T-helper 1 cell (primary cell): ENCODE results near the gene CPOX.
A peak's percentile ranks its signal among the peaks of the same experiment; 100 is the strongest.
"Not testable (repeated sequence)": the region's sequence is repeated elsewhere in the genome, so short reads cannot be mapped to it uniquely, and the experiment has no call there.

ENCODE experiments used
- DNase-seq, 5 donors: peaks; one replicate each; pipeline ENCODE4 v3.0.0-alpha.2; 2012 to 2020

CPOX gene

DNA sequence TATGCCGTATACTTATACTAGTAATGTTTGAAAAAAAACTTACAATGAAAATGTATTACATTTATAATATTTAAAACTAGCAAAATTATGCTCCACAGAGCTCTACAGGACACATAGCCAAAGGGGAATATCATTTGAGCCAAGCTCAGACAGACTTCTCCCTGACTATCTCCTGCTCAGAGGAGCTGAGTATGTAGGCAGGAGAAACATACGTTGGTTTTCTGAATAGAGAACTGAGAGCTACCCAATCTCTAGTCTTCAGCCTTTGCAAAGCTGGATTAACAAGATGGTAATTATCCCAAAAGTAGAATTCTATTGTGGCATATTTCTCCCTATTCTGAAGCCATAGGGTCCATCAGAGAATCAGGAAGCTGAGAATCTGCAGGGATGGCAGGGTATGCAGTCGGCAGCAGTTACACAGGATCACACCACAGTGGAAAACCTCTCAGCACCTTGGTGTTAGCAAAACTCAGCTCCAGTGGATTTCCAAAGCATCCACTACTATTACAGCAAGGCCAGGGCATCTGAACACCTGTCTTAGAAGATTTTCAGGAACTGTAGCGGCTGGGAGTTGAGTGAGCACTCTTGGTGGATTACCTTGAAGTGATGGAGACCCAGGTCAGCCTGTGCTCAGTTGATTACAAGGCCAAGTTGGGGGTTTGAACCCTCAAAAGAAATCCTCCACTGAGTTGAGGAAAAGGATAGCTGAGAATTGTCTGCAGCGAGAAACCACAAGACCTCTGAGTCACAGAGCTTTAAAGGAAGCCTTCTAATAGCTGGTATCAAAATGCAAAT is 31.5 kb downstream of the CPOX start:
- DNase-seq = peak in 1 of 5 donors; percentile 68

- peak in 1 of 5 donors; percentile 51 for DNase-seq
These were observed 32.5 kb downstream of the CPOX start for GRCh38 chr3:98560911-98561310.

DNA sequence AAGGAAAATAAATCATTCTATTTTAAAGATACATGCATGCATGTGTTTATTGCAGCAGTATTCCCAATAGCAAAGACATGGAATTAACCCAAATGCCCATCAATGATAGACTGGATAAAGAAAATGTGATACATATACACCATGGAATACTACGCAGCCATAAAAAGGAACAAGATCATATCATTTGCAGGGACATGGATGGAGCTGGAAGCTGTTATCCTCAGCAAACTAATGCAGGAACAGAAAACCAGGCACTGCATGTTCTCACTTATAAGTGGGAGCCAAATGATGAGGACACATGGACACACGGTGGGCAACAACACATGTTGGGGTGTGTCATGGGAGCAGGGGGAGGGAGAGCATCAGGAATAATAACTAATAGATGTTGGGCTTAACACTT is 33.6 kb downstream of the CPOX start:
- not testable (repeated sequence) for DNase-seq

DNA sequence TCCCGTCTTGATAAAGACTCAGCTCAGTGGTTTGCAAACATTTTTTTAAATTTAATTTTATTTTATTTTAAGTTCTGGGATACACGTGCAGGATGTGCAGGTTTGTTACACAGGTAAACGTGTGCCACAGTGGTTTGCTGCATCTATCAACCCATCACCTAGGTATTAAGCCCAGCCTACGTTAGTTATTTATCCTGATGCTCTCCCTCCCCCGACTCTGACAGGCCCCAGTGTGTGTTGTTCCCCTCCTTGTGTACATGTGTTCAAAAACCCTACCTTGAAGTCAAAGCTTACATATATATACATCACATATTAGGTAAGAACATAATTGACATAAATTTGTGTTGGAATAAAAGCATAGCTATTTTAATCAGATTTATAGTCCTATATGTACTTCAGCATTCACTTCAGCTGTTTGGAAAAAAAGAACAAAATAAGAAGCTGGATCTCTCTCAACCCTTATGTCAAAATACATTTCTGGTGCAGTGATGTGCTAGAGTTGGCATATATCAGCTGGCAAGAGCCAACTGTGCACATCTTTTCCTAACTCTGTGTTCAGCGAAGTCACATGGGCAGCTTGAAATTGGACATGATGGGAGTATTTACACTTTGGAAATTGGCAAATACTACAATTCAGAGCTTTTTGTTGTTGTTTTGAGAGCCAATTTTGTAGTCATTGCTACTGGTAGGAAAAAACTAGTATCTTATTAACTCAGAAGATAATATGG is 35.1 kb downstream of the CPOX start:
- DNase-seq = no peak

GRCh38 chr3:98557324-98558010 is 35.9 kb downstream of the CPOX start:
- DNase-seq = peak in 1 of 5 donors; percentile 86

DNA sequence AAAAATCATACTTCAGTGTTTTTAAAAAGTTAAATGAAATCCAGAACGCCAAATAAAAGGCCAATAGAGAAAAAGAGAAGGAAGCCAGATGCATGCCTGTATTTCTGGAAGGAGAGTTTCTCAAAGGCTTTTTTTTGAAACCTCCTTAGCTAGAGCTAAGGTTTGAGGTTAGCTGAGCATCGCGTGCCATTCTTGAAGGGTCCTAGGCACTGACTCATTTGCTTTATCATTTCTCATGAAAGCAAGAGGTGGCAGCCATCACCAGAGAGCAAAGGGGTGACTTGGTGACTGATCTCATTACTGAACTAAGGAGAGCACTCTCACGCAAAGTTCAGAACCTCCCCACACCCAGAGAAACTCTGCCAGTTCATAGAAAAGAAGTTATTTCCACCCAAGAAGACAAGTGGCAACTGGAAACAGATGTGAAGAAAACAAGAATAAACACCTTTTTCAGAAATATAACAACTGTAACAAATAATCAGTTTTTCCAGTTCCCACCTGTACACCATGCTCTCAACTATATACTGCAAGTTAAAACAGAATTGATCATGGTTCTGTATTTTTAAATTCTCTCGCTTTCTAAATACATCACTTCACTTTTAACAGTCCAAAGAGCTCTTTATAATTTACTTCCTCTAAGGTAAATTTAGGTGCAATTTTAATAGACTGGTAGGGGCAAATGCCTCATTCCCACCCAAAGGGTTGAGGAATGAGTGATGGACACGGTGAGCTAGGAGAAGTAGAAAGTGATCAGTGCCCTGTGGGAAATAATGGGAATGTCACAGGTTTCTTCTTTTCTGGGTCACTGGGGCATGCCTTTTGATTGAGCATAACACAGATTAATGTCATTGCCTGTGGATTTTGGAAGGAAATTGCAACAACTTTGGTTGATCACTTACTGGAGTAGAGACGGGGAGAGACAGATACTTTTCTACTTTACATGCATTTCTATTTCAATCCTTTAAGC is 37.0 kb downstream of the CPOX start:
- DNase-seq = peak in 2 of 5 donors; percentile 23 to 98

DNA sequence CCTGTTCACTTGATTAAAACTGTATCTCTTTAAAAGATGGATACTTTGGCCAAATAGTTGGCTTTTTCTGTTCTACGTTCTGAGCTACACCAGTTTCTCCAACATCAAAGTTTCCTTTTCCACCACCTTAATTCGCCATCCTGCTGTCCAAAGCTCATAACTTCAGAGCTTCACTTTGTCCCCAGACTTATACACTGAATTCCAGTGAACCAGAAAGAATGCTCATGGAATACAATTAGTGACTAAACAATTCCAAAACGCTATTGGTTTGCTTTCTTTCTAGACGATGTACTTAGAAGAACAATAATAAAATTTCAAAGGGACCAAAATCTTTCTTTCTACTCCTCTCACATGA is 38.4 kb downstream of the CPOX start:
- DNase-seq = peak in 1 of 5 donors; percentile 21

- DNase-seq = no peak
These were observed 38.8 kb downstream of the CPOX start for GRCh38 chr3:98554580-98554979.

DNA sequence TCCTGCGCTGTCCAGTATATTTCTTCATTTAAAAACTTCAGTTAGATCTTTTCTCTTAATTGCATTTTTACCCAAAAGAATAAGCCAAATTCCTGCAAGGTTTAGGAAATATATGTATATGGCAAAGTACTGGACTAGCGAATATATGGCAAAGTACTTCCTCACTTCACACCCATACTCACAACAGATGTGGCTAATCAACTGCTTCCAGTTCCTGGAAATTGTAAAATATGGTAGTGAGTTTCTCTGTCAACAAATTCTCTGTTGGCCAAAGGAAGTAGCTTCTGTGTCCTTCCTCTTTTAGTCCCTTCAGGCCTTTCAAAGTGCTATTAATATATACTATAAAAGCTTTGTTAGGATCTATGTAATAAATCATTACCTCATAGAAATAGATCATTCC is 39.7 kb downstream of the CPOX start:
- DNase-seq = peak in 1 of 5 donors; percentile 70

DNA sequence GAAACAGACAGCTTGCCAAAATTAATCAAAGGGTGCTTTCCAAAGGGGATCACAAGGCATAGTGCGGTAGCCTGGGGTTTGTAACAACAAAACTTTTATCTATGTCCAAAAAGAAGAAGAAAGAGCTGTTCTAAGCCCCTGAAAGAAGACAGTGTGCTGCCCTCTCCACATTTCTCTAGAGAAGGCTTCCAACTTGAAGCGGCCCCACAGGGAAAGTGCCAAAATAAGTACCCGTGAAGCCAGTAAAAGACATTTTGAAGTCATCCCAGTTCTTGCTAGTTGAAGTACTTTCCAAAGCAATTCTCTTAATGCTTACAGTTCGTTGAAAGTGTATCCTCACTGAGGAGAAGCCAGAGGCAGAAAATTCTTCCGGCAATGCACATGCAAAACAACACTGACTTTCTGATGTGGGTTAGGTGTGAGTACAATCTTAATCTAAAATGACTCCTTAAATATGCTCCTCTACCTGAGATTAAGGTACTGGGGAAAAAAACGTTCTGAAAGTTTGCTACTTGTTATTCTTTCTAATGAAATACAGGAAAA is 40.3 kb downstream of the CPOX start:
- DNase-seq = peak in 1 of 5 donors; percentile 49

GRCh38 chr3:98552232-98553020 is 41.0 kb downstream of the CPOX start:
- no peak for DNase-seq

- peak in 1 of 5 donors; percentile 49 for DNase-seq
These were observed 41.7 kb downstream of the CPOX start for GRCh38 chr3:98551754-98552153.

GRCh38 chr3:98551236-98551635 is 42.2 kb downstream of the CPOX start:
- DNase-seq = no peak

DNA sequence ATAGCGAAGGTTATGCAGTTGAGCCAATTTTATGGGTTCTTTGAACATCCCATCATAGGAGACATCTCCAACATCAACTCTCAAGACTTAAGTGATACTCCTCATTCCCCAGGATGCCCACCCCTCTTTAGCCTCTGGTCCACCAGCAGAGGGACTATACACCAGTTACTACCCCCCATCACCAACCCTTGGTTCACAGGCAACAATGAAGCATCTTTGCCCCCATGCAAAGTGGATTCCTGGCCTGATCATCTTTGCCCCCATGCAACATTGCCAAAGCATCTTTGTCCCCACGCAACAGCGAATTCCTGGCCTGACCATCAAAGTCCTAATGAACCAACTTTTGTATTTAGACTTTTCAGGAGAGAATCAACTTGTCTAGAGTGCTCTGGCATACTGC is 42.6 kb downstream of the CPOX start:
- DNase-seq = no peak

GRCh38 chr3:98548544-98548943 is 44.9 kb downstream of the CPOX start:
- no peak for DNase-seq

- DNase-seq = peak in 1 of 5 donors; percentile 79
These were observed 47.5 kb downstream of the CPOX start for GRCh38 chr3:98545940-98546339.

GRCh38 chr3:98542623-98543022 is 50.8 kb downstream of the CPOX start:
- no peak for DNase-seq

GRCh38 chr3:98541695-98542094 is 51.7 kb downstream of the CPOX start:
- peak in 1 of 5 donors; percentile 53 for DNase-seq

DNA sequence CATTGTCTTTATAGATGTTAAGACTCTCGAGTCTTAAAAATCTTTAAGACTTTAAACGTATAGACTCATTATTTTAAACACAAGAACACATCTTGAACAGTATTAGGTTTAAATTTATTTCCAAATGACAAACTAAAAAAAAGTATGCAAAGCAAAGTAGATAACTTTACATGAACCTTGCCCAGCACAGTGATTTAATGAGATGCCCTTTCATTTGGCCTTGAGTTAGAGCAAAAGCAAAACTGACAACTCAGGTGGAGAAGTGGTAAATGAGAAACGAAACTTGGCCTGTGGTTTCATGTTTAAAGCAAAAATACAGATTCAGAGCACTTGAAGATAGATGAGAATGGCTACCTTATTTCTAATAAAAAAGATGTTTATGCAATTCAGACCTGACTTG is 53.1 kb downstream of the CPOX start:
- peak in 1 of 5 donors; percentile 84 for DNase-seq

- DNase-seq = peak in 1 of 5 donors; percentile 87
These were observed 56.9 kb downstream of the CPOX start for GRCh38 chr3:98536456-98537017.

DNA sequence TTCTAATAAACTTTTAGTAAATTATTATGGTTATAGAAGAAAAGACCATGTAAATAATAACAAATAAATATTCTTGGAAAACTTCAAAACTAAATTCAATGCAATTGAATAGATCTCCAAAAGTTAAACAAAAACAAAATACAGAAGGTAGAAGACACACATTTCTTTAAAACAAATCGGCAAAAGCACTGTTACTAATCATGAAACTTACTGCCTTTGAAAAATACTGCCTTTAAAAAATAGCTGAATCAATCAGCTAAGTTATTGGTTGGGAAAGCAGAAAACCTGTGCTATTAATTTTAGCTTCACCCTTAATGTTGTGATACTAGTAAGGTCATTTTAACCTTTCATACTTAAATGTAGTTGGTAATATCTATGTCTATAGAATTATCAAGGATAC is 58.7 kb downstream of the CPOX start:
- DNase-seq = no peak
